NOMO-1 treated with dmso at 0.1 percent for 144 hours (cell line): ENCODE data around the gene HOXB6.

Experiments used
- DNase-seq: peaks from one replicate; lab custom pipeline; 2025; ENCODE audit not compliant: unreplicated experiment; lab: John Stamatoyannopoulos, UW

The HOXB6 gene

DNA sequence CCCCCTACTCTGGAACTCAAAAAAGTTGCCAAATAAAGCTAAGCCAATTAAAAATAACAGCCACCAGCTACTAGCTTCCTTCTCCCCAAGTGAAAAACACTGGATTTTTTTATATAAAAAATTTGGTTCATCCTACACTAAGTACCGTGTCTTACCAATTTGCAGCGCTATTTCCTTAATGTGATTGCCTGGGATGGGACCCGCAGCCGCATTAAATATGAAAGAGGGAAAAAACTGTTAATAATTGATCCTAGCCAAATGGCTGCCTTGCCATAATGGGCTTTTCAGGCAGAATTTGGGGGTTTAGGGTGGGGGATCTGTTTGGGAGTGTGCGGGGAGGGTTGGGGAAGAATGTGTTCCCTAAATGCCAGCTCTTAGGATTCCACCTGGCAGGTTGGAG, 19.3 kb upstream of the HOXB6 start:
- DNase-seq, result no peak

DNA sequence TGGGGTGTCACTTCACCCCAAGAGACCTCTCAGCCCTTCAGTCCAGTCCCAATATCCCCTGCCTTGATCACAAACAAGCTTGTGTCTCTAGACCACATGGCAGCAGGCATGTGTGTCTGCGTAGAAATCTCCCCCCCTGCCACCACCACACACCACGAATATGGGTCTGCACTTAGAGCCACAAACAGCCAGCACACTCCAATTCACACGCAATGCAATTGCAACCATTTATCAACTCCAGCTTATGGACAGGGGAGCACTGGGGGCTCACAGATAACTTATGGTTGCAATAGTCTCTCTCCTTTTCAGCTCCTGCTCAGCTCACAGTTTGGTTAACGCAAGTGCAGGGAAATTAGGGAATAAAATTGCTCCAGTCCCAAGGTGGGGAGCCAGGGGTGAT, 18.8 kb upstream of the HOXB6 start:
- DNase-seq, result no peak

DNA sequence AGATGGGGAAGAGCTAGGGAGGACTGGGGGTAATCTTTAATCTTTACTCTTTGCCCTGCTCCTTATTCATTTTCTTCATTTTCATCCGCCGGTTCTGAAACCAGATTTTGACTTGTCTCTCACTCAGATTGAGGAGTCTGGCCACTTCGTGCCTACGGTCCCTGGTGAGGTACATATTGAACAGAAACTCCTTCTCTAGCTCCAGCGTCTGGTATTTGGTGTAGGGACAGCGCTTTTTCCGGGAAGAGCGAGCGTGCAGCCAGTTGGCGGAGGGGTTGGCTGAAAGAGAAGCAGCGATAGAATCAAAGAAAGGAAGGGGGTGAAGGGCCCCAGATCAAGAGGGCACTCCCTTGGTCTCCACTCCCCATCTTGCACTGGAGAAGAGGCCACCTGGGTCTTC, 18.1 kb upstream of the HOXB6 start:
- no peak for DNase-seq

DNA sequence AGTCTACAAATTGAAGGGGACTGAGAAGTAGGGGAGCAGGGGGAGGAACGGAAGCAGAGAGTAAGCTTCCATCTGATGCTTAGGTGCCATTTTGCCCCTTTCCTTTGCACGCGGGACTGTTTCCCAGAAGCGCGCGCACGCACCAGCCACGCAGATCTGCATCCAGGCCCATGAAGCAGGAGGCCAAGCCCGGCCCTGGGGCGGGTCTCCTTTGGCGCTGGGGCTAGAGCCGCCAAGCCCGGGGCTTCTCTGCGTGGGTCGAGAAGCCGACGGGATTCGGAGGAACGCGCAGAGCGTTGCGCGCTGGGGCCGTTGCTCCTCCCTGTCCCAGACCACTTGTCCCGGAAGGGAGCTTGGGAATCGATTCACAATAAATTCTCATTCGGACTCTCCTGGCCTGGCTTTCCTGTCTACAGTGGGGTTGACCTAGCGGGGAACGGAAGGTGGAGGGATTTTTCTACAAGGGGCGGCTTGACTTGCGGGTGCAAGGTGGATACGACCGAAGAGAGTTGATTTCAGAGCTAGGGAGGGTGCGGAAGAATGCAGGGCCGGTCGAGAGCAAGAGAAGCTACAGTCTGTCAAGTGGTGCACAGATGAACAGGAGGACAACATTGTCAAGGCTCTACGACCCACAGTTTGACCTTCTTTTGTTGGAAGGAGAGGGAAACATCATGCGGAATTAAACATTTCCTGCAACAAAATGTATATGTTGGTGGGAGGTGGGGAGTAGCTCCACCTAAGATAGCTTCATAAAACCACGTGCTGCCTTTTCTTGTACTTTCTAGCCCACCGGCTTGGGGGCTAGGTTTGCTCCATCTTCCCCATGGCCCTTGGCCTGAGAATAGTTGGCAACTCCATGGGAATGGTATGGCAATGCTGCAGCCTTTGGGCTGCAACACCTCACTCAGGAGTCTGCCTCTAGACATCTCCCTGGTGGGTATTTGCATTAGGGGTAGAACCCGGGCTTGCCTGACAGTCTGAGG, 16.9 kb upstream of the HOXB6 start:
- no peak for DNase-seq

DNA sequence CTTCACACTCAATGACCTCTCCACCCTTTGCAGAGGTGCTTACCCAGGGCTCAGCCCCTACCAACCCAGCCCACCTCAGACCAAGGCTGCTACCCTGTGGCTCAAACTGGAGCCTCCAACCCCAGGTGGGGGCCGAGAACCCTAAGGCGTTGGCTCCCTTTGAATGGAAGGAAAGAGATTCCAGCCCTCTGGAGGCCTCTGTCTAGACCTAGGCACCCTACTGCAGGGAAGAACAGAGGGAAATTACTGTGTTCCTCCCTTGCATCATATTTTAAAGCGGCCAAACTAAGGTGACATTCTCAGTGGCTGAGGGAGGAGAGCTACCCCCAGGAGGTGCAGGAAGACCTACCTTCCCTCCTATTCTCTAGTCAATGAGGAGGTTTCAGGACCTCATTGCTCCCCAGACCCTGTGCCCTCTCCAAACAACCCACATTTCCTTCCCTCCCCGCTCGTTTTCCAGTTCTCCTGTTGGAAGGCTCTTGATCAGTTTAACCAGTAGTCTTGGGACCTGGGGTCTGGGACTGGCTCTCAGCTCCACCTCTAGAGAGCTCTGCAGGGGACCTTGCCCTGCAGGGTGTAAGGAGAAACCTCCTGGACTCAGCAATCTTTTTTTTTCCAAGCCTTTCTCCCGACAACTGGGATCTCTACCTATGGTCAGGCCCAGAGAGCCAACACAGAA, 15.8 kb upstream of the HOXB6 start:
- no peak for DNase-seq

DNA sequence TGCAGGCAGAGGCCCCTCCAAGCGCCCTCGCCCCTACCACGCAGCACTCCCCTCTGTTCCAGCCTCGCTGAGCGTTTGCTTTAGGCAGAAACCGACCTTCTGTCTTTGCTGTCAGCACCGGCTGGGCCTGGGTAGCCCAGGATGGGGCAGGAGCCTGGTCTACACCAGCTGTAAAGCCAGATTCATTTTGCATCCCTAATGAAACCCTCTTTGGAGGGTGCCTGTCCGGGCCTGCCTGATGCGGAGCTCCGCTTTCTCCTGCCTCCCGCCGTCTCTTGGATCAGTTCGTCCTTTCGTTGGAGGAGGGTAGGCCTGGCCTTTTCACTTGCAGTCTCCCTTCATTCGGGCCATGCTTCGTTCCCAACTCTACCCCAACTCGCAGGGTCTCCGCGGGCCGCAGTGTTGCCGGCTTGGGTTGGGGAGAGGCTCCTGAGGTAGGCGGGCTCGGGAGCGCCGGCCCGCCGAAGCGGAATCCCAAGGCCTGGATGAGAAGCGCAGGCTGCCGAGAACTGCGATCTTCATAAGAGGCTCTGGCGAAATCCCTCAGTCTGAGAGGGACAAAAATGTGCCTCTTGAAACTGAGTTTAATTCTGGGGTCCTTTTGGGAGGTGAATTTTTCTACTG, 15.2 kb upstream of the HOXB6 start:
- DNase-seq, result no peak

DNA sequence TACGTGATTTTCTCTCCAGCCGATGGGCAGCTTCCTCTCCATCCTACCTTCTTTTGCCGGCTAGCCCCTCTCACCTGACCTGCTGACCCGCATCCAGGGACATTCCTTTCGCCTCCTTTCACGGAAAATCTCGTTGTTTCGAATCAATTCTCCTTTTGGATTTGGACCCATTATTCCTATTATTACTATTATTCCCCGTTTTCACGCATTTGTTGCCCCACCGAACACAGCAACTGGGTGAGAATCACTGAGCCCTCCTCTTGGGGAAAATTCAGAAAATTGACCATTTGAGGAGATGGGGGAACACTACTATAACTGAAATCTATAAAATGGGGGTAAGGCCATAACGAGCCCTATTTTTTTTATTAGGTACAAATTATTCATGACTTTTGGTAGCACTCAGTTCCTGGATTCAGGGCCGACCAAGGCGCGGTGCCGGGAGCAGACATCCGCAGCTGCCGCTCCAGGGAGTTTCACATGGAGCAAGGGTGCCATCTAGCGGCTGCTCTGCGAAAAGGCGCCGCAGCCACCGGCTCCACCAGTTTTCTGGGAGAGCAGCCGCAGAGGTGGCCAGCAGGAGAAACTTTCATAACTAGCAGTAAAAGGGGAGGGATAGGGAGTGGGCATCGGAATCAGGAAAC, 13.6 kb upstream of the HOXB6 start:
- DNase-seq, result peak; percentile 67

DNA sequence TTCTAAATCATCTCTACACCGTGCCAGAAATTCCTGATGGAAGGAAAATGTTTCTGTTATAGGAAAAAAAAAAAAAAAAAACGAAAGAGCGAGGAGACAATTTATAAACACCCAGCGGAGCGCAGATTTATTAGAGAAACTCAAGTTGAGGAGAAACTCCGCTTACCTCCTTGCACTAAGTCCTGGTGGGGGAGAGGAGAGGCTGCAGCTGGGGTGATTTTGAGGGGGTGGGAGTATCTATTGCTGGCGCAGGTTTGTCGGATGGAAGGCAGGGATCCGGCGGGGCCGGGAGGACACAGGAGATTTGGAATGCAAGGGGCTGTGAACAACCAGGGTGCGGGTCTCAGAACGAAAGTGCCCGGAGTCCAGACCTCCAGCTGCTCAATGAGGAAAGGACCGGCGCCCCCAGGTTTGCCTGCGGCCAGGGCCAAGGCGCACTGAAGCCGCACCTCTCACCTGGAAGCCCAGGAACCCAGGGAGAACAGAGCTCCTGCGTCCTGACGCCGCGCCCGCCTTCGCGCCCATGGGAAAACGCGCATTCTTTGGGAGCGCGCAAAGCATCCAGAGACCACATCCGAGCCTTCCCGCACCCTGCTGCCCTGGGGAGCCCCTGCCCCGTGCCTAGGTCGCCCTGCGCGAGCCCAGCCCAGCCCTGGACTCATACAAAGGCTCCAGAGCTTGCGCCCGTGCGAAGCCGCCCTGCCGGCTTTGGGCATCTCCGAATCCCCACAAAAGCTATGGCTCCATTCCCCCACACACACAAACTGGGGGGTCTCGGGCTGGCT, 12.9 kb upstream of the HOXB6 start:
- DNase-seq, result no peak

DNA sequence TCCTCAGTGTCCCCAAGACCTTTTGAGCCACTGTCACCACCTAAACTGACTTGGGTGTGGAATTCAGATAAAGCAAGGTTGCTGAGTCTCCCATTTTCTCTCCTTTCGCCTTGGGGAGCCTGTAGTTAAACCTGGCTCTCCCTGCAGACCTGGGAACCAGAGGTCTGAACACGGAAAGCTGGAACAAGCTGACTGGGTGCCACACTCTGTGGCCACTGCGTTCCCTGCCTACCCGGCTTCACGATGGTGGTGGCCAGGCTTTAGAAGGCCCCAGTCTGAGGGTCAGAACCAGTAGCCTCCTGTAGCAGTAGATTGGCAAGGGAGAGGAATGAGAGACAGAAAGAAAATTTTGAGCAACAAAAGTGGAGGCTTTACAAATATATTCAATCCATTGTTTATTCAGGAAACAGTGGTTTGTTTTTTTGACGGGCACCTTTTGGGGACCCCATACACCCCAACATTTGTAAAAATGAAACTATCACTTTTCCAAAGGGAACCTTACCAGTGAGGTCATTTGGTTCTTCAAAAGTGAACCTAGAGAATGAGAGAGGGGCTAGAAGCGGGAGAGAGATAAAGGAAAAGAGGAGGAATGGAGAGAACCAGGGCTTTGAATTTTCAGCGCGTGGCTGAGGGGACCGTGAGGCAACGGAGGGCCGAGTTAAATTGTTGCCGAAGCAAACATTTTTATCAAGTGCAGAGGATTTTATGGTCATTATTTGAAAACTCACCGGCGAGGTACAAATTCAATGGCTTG, 12.1 kb upstream of the HOXB6 start:
- DNase-seq, result no peak

DNA sequence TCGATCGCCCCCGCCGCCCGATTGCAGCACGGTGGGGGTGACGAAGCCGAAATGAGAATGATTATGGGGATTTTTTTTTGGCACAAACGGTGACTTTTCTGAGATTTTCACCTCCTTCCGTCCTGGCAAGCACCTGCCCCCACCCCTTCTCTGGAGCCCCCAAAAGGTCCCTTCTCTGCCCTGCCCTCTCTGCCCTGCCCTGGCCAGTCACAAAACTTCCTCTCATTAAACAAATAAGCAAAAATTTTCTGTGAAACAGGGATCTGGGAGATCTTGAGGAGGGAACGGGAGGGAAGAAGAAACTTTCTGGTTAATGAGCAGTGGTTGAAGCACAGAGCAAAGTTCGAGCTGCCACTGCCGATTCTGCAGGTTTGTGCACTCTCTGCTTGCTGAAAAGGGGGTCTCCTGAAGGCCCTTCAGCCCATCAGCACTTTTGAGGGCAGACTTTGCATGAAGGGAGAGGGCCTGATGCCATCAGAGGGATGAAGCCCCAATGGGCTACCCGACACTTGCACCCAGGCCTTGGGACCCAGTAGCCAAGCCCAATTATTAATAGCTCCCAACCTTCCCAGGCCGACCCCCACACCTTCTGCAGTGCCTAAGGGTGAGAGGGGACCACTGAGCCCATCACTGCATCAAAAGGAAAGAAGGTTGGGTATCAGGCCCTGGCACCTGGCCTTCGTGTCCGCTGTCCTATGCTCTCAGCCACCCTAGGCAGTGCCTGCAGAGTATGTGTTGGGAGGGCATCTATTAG, 11.4 kb upstream of the HOXB6 start:
- no peak for DNase-seq

DNA sequence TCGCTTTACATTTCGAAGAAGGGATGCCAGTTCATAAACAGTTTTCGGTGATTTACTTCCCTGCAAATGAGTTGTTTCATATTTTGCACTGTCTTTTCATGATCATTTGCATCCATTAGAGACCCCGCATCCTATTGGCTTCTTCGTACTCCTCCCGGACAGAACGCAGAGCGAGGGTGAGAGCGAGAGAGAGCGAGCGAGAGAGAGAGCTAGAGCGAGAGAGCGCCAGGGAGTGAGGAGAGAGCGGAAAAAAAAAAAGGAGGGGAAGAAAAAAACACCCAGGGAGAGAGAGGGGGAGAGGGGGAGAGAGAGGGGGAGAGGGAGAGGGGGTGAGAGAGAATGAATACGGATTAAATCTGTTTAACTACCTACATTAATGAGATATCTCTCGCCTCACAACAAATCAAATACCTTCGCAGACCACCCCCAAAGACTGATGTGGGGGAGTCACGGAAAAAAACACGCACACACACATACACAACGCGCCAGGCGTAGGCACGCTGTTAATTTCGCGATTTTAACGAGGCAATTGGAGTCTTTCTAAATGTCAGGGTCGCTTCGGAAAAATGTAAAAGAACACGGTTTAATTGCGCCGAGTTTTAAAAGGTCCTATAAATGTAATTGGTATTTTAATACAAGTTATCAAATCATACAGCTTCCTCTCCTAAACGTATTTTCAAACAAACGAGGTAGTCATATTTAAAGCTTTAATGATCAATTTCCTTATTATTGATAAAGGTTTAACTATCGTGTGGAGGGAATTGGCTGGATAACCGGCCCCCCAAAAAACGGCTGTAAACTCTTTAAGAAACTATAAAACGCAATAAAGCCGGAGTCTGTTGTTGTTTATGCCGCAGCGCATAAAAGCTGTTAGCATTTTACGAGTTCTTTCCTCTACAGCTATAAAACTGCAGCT, 10.5 kb upstream of the HOXB6 start, which contains the start of gene HOXB8:
Gene HOXB8, minus strand, starts transcription at position 246 of the 916 bp plus-strand sequence. CDS start 588 bp downstream, outside the sequence.
- no peak for DNase-seq

DNA sequence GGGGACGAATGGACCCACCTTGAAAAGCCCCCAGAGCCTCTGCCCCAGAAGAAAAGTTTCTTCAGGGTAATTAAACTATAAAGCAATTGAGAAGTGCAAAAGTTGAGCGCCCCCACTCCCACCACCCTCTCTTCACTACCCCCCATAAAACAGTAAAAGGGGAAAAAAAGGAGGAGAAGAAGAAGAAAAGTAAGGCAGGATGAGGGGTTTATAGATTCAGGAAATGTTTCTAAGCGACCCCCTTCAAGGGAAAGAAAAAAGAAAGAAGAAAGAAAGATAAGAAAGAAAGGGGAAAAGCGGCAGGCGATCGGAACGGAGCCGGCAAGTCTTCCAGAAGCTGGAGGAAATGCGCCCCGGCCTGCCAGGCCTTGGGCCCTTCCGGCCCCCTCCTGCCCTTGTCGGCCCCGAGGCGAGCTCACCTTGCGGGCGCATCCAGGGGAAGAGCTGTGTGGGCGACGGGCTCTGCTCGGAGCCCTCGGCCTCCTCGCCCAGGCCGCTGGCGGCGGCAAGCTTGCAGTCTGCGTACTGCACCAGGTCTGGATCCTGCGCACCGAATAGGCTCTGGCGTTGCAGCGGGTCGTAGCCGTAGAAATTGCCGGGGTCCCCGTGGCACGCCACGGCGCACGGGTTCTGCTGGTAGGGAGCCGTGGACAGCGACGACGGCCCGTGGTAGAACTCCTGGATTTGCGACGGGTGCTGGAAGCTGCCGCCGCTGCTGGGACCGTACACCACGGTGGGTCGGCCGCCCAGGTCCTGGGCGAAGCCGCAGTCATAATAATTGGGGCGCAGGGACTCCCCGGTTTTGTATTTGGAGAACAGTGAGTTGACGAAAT, 9.3 kb upstream of the HOXB6 start:
- no peak for DNase-seq

DNA sequence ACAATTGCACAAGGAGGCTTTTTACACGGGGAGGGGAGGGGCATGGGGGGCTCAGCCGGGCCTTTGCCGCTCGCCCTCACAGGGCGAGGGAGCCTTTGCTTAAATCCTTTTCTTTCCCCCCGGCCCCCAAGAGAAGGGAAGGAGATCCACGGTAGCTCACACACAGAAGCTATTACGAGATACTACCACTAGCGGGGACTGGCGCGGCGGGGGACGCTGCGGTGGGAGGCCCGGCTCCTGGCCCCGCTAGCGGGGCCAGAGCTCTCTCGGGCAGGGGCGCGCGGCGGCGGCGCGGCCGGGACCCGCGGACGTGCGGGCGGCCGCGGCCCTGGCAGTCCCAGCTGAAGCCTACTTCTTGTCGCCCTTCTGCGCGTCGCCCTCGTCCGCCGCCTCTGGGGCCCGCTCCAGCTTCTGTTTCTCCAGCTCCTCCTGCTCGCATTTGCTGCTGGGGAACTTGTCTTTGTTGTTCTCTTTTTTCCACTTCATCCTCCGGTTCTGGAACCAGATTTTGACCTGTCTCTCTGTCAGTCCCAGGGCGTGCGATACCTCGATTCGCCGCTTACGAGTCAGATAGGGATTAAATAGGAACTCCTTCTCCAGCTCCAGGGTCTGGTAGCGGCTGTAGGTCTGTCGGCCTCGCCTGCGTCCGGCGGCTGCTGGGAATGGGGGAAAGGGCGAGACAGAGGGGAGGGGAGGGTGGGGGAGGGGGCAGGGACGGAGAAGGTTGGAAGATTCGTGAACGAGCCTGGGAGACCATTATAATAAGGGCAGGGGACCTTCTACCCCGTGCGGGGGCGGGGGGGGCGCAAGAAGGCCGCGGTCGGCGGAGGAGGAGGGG, 8.3 kb upstream of the HOXB6 start:
- DNase-seq, result no peak

DNA sequence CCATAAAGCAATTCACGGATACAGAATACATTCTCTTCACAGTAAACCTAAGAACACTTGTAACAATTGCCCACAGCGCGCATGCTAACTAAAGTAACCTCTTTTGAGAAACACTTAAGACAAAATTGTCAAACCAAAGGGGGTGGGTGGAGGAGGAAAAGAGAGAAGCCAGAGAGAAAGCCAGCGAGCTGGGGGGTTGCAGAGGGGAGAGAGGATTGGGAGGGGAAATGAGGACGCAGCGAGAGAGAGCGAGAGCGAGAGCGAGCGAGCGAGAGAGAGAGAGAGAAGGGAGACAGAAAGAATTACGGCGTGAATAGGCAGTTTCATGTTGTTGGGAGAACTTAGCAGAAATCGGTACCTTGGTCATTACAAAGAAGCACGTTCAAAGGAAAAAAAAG, 7.7 kb upstream of the HOXB6 start:
- no peak for DNase-seq

DNA sequence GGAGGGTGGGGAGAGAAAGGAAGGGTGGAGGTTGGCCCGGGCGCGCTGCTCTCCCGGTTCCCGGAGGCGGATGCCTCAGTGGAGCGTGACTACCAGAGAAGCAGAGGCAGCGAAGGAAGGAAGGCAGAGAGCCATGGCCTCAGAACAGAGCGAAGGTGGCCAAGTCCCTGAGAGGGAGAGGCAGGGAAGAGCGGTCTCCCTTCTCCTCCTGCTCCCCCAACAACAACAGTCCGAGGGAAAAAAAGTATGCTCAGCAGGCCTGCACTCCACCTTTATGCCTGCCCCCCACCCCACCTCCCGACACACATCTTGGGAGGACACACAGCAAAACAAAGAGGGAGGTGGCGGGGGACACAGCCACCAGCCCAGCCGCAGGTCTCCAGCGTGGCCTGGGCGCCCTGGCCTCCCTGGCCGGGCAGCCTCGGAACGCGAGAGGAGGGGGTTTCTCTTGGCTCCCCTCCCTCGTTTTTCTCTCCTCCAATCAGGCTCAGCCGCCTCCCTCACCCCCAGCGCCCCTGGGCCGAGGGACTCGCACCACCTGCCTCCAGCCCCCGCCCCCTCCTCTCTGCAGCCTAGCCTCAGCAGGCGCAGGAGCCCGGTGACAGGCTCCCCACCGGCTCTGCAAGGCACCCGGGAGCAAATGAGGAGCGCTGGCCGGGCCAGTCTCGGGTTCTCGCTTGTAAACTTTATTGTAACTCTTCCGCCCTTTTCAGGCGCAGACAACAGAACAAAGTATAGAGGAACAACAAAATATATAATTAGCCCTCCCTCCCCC, 7.1 kb upstream of the HOXB6 start:
- no peak for DNase-seq
